MCF 10A (cell line): ENCODE results near the gene DUS1L. TPM values are rescaled to one million over a fixed set of nuclear protein-coding genes. Genes with fewer than 3 reads are reported as not detected.
A peak's percentile ranks its signal among the peaks of the same experiment; 100 is the strongest.

ENCODE experiments used
- BruUV-seq: library from RNA; stranded (reverse); fragments of 400-500 nt; replicated peaks from 2 replicates; lab custom pipeline; 2021; lab: Mats Ljungman, UMichigan
- CTCF ChIA-PET: fragments of 300-600 bp; sonication (Branson Sonifier 250); formaldehyde crosslinking; extraction: SDS; loops from one replicate; lab custom pipeline; 2021; ENCODE audit warnings: antibody characterized with exemption, inconsistent platforms; lab: Yijun Ruan, JAX
- POLR2A ChIA-PET: fragments of 300-600, 350-650 bp; sonication (Branson Sonifier 250); formaldehyde crosslinking; extraction: SDS; loops from one replicate; lab custom pipeline; 2020; ENCODE audit warnings: antibody characterized with exemption, inconsistent platforms; lab: Yijun Ruan, JAX
- DNase-seq: peaks from one replicate; pipeline ENCODE4 v3.0.0-alpha.2; 2018; ENCODE audit not compliant: unreplicated experiment
- H3K27ac Mint-ChIP-seq: one replicate; pipeline ENCODE4 v1.8.0; 2022; ENCODE audit warnings: mild to moderate bottlenecking, low read depth, mixed read lengths; ENCODE audit not compliant: unreplicated experiment
- H3K27me3 Mint-ChIP-seq: one replicate; pipeline ENCODE4 v1.8.0; 2022; ENCODE audit warnings: mixed read lengths; ENCODE audit not compliant: insufficient read depth, unreplicated experiment
- H3K36me3 Mint-ChIP-seq: one replicate; pipeline ENCODE4 v1.8.0; 2022; ENCODE audit warnings: mild to moderate bottlenecking, moderate library complexity, mixed read lengths; ENCODE audit not compliant: insufficient read depth, unreplicated experiment
- H3K4me1 Mint-ChIP-seq: one replicate; pipeline ENCODE4 v1.8.0; 2022; ENCODE audit warnings: mixed read lengths; ENCODE audit not compliant: insufficient read depth, unreplicated experiment
- H3K4me3 Mint-ChIP-seq: one replicate; pipeline ENCODE4 v1.8.0; 2022; ENCODE audit warnings: mild to moderate bottlenecking, moderate library complexity, mixed read lengths; ENCODE audit not compliant: unreplicated experiment
- H3K9me3 Mint-ChIP-seq: one replicate; pipeline ENCODE4 v1.8.0; 2022; ENCODE audit warnings: mixed read lengths; ENCODE audit not compliant: unreplicated experiment
- intact Hi-C: fragments of 100-400 bp; cut with micrococcal nuclease; formaldehyde crosslinking; loops from 2 replicates; pipeline ENCODE4 v1.14.1; 2022
- total RNA-seq: library from RNA; stranded (reverse); gene quantifications from 2 replicates; pipeline ENCODE4 v1.2.3, GENCODE V29; 2022
- TF ChIP-seq, protein P1 (sequence below): fragments of 200-600 bp; IDR thresholded peaks from one replicate; pipeline ENCODE4 v1.8.0; 2022; ENCODE audit warnings: antibody characterized with exemption, mild to moderate bottlenecking; ENCODE audit not compliant: unreplicated experiment

DUS1L gene
- total RNA-seq, 1 experiment from 2014 or later, result 116 TPM

DNA sequence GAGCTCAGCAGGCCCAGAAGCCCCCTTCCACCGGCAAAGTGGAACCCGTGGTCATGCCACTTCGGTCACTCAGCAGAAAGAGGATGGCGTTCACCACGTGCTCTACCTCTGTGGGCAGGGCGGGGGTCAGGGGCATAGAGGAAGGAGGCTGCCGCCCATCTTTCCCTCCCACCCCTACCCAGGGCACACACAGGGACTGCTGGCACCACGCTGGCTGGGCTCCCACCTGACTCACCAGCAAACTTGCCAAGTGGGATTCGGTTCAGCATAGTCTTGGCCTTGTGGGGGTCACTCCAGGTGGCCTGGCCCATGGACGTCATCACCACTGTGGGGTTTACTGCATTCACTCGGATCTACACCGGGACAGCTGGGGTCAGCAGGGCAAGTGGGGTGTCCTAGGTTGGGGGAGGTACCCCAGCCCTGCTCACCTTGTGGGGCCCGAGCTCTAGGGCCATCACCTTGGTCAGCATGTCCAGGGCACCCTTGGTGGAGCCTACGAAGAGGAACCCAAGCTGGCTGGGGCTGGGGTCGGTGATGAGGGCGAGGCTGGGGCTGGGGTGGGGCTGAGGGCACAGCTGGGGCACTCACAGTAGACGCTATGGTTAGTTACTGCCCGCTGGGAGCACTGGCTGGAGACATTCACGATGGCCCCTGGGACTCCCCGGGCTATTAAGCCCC lies 29.5 kb downstream of the DUS1L start:
- no peak for DNase-seq
- peaks cover 3% of the 10 kb centered on the region for H3K4me1 Mint-ChIP-seq
- TF ChIP-seq, protein P1, sequence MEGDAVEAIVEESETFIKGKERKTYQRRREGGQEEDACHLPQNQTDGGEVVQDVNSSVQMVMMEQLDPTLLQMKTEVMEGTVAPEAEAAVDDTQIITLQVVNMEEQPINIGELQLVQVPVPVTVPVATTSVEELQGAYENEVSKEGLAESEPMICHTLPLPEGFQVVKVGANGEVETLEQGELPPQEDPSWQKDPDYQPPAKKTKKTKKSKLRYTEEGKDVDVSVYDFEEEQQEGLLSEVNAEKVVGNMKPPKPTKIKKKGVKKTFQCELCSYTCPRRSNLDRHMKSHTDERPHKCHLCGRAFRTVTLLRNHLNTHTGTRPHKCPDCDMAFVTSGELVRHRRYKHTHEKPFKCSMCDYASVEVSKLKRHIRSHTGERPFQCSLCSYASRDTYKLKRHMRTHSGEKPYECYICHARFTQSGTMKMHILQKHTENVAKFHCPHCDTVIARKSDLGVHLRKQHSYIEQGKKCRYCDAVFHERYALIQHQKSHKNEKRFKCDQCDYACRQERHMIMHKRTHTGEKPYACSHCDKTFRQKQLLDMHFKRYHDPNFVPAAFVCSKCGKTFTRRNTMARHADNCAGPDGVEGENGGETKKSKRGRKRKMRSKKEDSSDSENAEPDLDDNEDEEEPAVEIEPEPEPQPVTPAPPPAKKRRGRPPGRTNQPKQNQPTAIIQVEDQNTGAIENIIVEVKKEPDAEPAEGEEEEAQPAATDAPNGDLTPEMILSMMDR, result no peak
- no peak overlapping the region for H3K27ac Mint-ChIP-seq
- no peaks in the 10 kb centered on the region for H3K27me3 Mint-ChIP-seq
- BruUV-seq, result TSS peak; percentile 72
- CTCF ChIA-PET, result interaction anchor here (0.6 to 1.2 kb wide), 6 partner anchors 9 to 180 kb away, joined by 3 to 7 read pairs (median 3); no protein-coding TSS in a partner anchor
- H3K4me3 Mint-ChIP-seq, result peak overlapping the region; percentile 82
- intact Hi-C loops, result loop anchor here (10.0 kb wide), 2 partner anchors 59 to 209 kb away; partner anchors contain the start of gene FASN
- POLR2A ChIA-PET, result interaction anchor here (0.6 kb wide), 2 partner anchors 262 to 333 kb away, joined by 3 to 4 read pairs; partner anchors contain the start of gene MRPL12
- H3K36me3 Mint-ChIP-seq, result no peaks in the 10 kb centered on the region
- no peaks in the 10 kb centered on the region for H3K9me3 Mint-ChIP-seq

DNA sequence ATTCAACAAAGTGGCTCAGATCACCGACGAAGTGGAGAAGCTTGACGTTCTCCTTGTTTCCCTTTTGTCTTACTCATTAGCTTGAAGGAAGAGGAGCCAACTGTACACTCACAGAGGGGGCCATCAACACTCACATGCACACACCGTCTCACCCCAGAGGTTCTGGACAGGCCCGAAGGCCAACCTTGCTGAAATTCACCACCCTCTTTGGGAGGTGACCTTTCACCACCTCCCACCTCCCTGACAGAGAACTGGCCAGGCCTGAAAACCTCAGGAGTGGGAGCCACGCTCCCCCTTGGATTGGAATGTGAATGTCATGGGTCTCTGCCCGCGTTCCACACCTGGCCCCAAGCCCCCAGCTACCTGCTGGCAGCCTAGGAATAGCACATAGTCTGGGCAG lies 30.1 kb downstream of the DUS1L start:
- CTCF ChIA-PET, result interaction anchor here (0.6 kb wide), 1 partner anchor 613 kb away, joined by 3 read pairs; no protein-coding TSS in a partner anchor
- Mint-ChIP-seq H3K27me3 (no peaks in the 10 kb centered on the region), H3K4me1 (no peaks in the 10 kb centered on the region), H3K4me3 (peak overlapping the region; percentile 82), H3K9me3 (no peaks in the 10 kb centered on the region), H3K36me3 (no peaks in the 10 kb centered on the region), H3K27ac (no peak overlapping the region)
- no peak for DNase-seq
- intact Hi-C loops, result loop anchor here (10.0 kb wide), 2 partner anchors 59 to 209 kb away; partner anchors contain the start of gene FASN
- BruUV-seq, result no TSS peak
- TF ChIP-seq, protein P1, result no peak
- POLR2A ChIA-PET, result interaction anchor here (0.7 kb wide), 1 partner anchor 165 kb away, joined by 3 read pairs; no protein-coding TSS in a partner anchor

DNA sequence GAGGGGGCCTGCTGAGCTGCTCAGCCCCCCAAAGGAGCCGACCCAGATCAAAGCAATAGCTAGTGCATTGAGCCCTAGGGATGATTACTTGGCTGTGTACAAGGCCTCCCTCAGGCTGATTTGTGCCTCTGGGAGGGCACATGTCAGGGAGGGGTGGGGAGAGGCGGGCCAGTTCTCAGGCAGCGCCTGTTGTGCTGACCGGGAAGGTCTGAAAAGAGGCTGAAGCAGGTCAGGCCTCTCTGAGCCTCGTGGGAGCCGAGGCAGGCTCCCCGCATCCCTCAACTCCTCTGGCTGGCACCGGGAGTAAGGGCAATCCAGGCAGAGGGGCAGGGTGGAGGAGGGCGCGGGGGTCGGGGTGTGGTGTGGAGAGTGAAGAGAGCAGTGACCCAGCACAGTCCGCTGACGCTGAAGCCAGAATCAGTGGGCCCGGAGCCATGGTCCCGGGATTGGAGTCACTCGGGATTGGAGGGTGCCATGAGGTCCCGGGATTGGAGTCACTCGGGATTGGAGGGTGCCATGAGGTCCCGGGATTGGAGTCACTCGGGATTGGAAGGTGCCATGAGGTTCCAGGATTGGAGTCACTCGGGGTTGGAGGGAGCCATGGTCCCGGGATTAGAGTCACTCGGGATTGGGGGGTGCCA lies 31.1 kb downstream of the DUS1L start:
- no peaks in the 10 kb centered on the region for H3K4me1 Mint-ChIP-seq
- H3K9me3 Mint-ChIP-seq, result no peaks in the 10 kb centered on the region
- no peaks in the 10 kb centered on the region for H3K36me3 Mint-ChIP-seq
- intact Hi-C loops, result loop anchor here (10.0 kb wide), 2 partner anchors 60 to 210 kb away; partner anchors contain the start of gene FASN
- H3K27me3 Mint-ChIP-seq, result no peaks in the 10 kb centered on the region
- DNase-seq, result no peak
- TF ChIP-seq, protein P1, result no peak
- H3K27ac Mint-ChIP-seq, result no peak overlapping the region
- BruUV-seq, result no TSS peak
- CTCF ChIA-PET, result no interaction called here
- POLR2A ChIA-PET, result no interaction called here
- no peak overlapping the region for H3K4me3 Mint-ChIP-seq
